Retinal pigment epithelial cell (primary cell): Measurements from ENCODE around the gene GCNT4.

Experiments
- DNase-seq: peaks from one replicate; pipeline ENCODE4 v3.0.0-alpha.2; 2010; ENCODE audit warnings: low read depth
- H3K4me3 ChIP-seq: 2 replicates; pipeline ENCODE4 v1.5.1; 2011; ENCODE audit warnings: mild to moderate bottlenecking, low read length, control low read depth, moderate library complexity
- TF ChIP-seq, protein P1 (sequence below): conservative IDR thresholded peaks from 2 replicates; pipeline ENCODE4 v1.5.1; 2011; ENCODE audit warnings: low read depth, low read length, control low read depth, inconsistent platforms

GCNT4 gene

GRCh38 chr5:75017971-75018370, 34.4 kb downstream of the GCNT4 start:
- H3K4me3 ChIP-seq: no peak overlapping the region
- no peak for DNase-seq
- TF ChIP-seq, protein P1, sequence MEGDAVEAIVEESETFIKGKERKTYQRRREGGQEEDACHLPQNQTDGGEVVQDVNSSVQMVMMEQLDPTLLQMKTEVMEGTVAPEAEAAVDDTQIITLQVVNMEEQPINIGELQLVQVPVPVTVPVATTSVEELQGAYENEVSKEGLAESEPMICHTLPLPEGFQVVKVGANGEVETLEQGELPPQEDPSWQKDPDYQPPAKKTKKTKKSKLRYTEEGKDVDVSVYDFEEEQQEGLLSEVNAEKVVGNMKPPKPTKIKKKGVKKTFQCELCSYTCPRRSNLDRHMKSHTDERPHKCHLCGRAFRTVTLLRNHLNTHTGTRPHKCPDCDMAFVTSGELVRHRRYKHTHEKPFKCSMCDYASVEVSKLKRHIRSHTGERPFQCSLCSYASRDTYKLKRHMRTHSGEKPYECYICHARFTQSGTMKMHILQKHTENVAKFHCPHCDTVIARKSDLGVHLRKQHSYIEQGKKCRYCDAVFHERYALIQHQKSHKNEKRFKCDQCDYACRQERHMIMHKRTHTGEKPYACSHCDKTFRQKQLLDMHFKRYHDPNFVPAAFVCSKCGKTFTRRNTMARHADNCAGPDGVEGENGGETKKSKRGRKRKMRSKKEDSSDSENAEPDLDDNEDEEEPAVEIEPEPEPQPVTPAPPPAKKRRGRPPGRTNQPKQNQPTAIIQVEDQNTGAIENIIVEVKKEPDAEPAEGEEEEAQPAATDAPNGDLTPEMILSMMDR: no peak

DNA sequence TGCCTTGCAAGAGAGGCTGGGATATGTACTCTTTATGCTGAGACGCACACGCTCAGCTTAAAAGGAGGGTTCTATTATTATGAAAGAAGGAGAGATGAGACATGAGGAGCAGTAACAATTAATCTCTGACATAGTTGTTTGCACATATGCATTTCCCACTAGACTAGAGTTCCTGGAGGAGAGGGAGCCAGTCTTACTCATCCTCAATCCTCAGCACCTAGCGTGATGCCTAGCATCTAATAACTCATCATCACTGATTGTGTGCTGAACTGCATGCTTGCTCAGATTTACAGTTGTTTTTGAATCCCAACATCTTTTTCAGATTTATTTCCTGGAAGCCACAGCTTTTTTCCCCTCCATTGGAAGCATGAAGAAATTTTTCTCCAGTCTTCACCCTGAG, 35.5 kb downstream of the GCNT4 start:
- TF ChIP-seq, protein P1: no peak
- no peak overlapping the region for H3K4me3 ChIP-seq
- DNase-seq: no peak

DNA sequence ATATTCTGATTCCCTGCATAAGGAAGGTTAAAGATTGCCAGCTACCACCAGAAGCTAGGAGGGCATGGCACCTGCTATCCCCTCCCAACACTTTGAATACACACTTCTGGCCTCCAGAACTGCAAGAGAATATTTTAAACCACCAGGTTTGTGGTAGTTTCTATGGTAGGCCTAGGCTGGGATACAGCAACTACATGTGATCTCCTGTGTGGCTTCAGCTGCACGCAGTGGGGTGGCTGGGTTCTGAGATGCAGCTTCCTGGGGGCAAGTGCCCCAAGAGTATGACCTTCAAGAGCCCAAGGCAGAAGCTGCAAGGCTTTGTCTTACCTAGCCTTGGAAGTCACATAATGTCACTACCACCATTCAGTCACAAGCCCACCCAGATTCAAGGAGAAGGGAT, 39.6 kb downstream of the GCNT4 start:
- TF ChIP-seq, protein P1: no peak
- DNase-seq: no peak
- no peak overlapping the region for H3K4me3 ChIP-seq

DNA sequence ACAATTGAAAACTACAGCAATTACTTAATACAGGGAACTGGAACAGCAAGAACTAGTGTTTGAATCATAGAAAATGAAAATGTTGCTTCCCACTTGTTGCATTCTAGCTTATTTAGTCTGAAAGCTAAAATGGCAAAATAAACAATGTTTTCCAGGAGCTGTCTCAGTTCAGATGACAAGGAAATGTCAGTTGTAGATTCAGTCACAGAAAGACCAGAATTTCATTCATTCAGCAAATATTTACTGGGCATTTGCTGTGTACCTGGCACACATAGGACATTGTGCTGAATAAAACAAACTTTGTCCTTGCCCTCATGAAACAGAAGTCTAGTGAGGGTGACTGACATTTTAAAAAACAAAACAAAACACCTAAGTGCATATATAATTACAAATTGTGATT, 41.5 kb downstream of the GCNT4 start:
- TF ChIP-seq, protein P1: no peak
- no peak overlapping the region for H3K4me3 ChIP-seq
- DNase-seq: no peak

DNA sequence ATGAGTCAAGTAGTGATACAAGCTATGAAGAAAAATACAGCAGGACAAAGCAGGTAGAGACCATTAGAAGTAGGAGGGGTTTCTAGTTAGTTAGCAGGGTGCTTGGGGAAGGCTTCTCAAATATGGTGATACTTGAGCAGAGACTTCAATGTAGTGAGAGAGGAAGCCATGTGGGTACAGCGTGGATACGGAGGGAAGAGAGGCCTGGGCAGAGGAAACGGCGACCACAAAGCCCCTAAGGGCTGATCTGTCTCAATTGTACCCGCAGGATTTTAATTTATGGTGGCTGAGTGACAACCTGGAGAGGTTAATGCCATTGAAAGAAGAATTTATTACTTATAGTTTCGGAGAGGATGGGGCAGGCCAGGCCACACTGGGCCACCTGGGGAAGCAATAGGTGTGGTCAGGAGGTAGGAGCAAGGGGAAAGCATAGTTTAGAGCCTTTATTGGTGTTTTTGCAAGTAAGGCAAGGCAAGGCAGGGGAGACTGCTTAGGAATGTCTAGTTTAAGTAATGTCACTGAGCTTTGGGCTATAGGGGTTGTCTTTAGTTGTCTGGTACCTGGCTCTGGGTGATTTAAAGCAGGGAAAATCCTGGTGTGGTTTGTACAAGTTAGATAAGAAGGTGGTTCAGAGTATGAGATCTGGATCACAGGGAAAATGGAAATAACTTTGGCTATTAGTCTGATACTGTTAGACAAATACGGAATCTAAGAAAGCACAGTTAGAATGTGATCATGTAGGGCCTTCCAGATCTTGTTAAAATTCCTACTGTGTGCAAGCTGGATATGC, 42.6 kb downstream of the GCNT4 start:
- TF ChIP-seq, protein P1: no peak
- DNase-seq: no peak
- H3K4me3 ChIP-seq: no peak overlapping the region

- TF ChIP-seq, protein P1: no peak
- DNase-seq: no peak
- no peak overlapping the region for H3K4me3 ChIP-seq
These were observed 45.2 kb downstream of the GCNT4 start for GRCh38 chr5:75006865-75007822.

GRCh38 chr5:75005561-75005960, 46.8 kb downstream of the GCNT4 start:
- TF ChIP-seq, protein P1: no peak
- DNase-seq: no peak
- no peak overlapping the region for H3K4me3 ChIP-seq
